ENCODE data around the gene LRRN2.
"Not testable (repeated sequence)": the region's sequence is repeated elsewhere in the genome, so short reads cannot be mapped to it uniquely, and the experiment has no call there.

Gene LRRN2

DNA sequence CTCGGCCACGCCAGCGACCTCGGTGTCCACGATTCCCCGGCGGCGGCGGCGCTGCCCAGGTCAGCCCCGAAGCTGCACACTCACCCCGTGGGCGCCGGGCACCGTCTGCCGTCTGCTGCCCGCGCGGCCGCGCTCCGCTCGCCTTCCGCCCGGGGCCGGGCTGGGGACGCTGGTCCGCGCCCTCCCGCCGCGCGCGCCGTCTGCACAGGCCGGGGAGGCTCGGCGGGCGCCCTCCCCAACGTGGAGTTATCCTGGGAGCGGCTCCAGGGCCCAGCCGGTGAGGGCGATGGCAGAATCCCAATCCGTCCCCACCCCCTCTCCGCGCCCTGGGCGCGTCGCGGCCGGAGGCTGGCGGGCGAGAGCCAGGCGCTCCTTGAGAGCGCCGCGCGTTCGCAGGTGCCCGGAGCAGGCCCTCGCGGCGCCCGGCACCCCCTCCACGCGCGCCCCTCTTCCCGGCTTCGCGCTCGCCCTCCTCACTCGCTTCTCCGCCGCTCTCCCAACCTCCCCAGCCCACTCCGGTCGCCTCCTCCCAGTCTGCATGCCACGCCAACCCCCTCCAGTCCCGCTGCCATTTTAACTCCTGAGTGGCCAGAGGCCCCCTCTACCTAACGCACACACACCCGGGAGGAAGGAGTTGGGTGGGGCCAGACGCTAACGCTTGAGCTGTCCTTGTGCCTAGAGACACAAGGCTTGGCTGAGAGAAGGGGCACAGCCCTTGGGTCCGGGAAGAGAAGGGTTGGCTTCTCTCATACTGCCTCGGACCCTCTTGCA lies at the start of gene LRRN2:
Gene LRRN2, minus strand, starts transcription at position 503 of the 771 bp plus-strand sequence. CDS start 65,746 bp downstream, outside the sequence.
- no peak for DNase-seq

GRCh38 chr1:204735042-204735441 lies 49.5 kb upstream of the LRRN2 start:
- no peak for DNase-seq

GRCh38 chr1:204733869-204734596 lies 48.5 kb upstream of the LRRN2 start:
- DNase-seq, result no peak

GRCh38 chr1:204733289-204733688 lies 47.8 kb upstream of the LRRN2 start:
- DNase-seq, result no peak

GRCh38 chr1:204731985-204732575 lies 46.5 kb upstream of the LRRN2 start:
- DNase-seq, result no peak

GRCh38 chr1:204731509-204731908 lies 46.0 kb upstream of the LRRN2 start:
- DNase-seq, result no peak

DNA sequence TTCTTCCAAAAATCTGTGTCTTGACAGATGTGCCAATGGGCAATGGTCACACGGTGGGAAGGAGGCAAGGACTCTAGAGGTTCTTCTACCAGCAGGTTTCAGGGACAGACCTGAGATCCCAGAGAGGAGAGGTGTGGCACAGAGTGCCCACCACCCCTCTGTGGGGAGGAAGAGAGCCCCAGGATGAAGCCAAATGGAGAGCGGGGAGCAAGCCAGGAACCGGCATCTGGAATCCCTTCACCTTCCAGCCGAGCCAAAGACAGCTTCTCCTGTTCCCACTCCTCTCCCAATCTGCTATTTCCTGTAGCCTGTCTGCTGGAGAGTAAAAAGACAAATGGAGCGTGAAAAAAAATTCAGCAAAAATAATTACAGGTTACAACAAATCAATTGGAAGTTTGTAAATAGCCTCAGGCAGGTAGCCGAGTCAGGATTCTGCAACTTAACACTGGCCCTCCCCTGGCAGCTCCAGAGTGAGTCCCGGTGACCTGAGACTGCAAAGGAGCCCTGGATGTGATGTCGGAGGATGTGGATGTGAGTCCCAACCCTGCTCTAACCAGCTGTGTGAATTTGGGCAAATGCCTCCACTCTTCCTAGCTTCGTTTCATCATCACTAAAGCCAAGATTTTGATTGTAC lies 45.4 kb upstream of the LRRN2 start:
- DNase-seq, result no peak

DNA sequence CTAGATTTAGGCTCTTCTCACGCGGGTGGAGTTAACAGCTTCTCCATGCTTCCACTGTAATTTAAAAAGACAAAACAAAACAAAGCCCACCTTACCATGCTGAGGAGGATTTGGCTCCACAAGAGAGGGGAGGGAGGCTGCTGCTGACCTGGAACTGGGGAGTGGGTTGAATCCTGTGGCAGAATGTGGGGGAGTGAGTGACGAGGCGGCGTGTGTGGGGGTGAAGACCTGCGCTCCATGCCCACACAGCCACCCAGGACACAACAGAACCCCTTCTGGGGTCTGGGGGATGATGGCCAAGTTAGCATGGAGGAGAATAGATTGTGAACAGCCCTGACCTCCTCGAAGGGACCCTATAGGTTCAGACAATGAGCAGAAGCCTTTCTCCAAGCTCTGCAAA lies 44.0 kb upstream of the LRRN2 start:
- no peak for DNase-seq

DNA sequence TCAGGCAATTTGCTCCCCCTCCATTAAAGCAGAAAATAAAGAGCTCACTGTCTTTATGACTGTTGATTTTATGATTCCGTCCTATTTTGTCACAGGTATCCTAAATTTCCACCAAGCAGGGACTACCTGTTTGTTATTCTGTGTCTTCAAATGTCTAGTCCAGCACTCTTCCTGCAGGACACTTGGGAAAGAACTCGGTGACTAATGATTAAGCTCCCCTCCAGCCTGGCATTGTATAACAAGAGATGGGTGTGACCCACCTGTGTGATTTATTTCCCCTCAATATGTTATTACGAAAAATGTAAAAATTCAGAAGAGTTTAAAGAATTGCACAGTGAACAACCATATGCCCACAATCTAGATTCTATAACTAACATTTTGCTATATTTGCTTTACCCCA lies 42.9 kb upstream of the LRRN2 start:
- no peak for DNase-seq

GRCh38 chr1:204728045-204728444 lies 42.5 kb upstream of the LRRN2 start:
- DNase-seq, result no peak

- DNase-seq, result not testable (repeated sequence)
Observed at GRCh38 chr1:204727438-204727837, 41.9 kb upstream of the LRRN2 start.

GRCh38 chr1:204726478-204726877 lies 40.9 kb upstream of the LRRN2 start:
- DNase-seq, result no peak

- DNase-seq, result no peak
Observed at GRCh38 chr1:204725821-204726448, 40.4 kb upstream of the LRRN2 start.

- no peak for DNase-seq
Observed at GRCh38 chr1:204723131-204723787, 37.7 kb upstream of the LRRN2 start.

GRCh38 chr1:204721373-204722055 lies 36.0 kb upstream of the LRRN2 start:
- DNase-seq, result no peak

DNA sequence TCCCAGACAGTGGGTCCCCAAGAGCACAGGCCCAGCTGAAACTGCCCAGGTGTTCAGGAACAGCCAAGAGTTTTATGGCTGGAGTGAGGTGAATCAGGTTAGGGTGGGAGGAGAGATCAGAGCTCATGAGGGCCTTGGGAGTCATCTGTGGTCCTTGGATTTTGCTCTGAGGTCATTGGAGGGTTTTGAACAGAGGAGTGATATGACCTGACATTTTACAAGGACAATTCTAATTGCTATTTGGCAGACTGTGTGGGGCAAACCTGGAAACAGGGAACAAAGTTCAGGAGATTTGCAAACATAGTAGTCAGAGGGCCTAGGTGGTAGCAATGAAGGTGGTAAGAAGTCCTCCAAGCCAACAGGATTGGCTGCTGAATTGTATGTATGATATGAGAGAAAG lies 31.1 kb upstream of the LRRN2 start:
- no peak for DNase-seq

DNA sequence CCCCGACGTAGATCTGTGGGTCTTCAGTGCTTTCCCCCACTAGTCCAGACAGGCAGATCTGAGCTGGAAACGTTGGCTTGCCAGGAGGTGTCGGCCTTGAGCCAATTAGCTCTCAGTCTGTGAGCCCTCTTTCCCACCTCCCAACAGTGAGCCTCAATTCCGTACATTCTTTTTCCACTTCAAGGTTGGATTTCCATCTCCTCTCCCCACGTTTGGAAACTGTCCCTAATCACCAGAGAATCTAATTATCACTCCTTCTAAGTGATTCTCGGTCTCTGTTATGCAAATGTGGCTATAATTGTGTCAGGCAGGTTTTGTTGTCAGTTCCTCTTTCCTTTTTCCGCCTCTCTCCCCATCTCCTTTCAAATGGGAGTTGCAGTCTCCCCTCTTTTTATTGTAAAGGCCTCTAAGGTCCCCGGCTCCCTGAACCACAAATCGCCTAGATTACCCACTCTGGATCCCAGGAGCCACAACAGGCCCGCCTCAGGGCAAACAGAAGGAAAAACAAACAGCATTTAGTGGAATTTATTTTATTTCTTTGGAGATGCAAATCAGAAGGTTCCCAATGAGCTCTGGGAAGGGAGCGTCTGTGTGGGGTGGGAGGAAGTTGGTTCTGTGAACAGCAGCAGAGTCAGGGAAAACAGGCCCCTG lies 29.4 kb upstream of the LRRN2 start:
- DNase-seq, result no peak

DNA sequence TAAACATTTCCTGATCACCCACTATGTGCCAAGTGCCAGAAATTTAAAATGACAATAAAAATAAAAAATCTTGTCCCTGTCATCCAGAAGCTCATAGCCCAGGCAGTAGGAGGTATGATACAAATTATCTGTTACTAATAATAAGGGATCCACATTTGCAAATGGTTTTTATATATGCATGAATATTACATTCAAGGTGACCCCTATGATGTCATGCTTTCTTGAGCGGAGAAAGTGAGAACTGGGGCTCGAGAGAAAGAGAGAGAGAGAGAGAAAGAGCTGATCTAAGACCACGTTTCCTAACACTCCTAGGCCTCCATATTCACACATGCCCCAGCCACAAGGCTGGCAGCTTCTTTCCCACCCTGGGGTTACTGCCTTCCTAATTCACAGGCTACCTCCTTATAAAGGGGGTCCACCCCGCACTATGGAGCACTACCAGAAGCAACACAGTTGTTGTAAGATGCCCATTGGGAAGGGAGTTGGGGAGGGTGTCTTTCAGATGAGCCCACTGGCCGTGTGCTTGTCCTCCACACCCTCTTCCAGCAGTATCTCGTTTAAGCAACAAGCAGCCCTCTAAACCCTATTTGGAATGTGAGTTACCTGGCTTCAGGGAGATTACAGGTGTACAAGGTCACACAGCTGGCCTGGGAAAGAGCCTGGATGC lies 28.8 kb upstream of the LRRN2 start:
- DNase-seq, result no peak

DNA sequence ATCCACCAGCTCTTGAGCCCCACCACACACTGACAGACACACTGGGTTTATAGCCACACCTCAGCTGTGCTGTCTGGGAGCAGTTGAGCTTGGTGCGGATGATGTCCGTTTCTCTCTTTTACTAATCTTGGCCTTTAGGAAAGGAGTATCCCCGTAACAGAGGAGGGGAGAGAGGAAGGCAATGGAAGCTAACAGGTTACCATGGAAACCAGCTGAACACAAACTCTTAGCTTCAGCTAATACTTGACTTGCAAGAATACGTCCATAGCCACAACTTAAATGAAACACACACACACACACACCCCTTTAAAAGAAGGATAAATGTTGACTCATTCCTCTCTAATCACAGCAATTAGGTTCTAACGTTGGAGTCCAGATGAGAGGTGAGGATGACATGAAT lies 28.0 kb upstream of the LRRN2 start:
- no peak for DNase-seq

DNA sequence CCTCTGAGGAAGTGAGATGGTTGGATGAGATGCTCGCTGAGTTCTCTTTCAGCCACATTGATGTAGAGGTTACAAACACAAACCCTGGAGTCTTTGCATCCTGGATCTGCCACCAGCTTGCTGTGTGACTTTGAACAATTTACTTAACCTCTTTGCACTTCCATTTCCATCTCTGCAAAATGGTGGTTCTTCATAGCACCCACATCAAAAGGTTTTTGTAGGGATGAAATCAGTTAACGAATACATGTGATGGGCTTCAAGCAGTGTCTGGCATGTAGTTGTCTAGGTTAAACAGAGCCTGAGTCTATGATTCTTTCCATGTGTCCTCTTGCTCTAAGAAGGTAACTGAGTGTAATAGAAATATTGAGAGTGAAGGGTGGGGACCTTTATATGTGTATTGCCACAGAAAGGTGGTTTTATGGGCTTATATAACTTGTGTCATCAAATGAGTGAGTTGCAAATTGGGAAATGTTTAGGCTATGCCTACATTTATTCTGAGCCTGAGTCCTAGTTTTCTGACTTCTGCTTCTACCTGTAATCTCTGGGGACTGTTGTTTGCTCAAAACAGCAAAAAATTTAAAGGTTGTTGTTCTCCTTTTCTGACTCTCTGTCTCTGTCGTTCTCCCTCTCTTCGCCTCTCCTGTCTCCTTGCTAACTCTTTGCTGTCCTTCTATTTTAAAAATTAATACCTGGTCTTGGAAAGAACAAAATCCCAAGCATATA lies 27.3 kb upstream of the LRRN2 start:
- no peak for DNase-seq
